K562 (cell line): Measurements from ENCODE around the gene JAM2. TPM values are rescaled to one million over a fixed set of nuclear protein-coding genes. Genes with fewer than 3 reads are reported as not detected.
A peak's percentile ranks its signal among the peaks of the same experiment; 100 is the strongest.

Experiments
- ATAC-seq: fragments of 200-7000 bp; cut with Tn5 transposase; 3 replicates; pipeline ENCODE4 v1.9.1; 2020; ENCODE audit warnings: moderate library complexity
- BruUV-seq: library from RNA; stranded (reverse); fragments of 400-500 nt; replicated peaks from 2 replicates; lab custom pipeline; 2021; lab: Mats Ljungman, UMichigan
- CTCF ChIA-PET: fragments of 300-600 bp; formaldehyde crosslinking; extraction: SDS; loops from one replicate; lab custom pipeline; 2021; ENCODE audit warnings: low intra/inter-chr PET ratio; lab: Yijun Ruan, JAX
- POLR2A ChIA-PET: fragments of 300-600, 350-650 bp; sonication (Branson Sonifier 250); formaldehyde crosslinking; extraction: SDS; loops from one replicate; lab custom pipeline; 2021; ENCODE audit warnings: antibody characterized with exemption, inconsistent platforms; lab: Yijun Ruan, JAX
- DNase-seq, 4 experiments: peaks; one replicate each; pipeline versions ENCODE4 v3.0.0 to v3.0.0-alpha.2; 2011 to 2018; ENCODE audit warnings: low spot score in 3 of 4, mixed read lengths in 3 of 4; ENCODE audit errors: extremely low read depth in 1 of 4
- FAIRE-seq: peaks from 2 replicates; lab custom pipeline; 2011; peaks lifted over from hg19 to GRCh38; lab: Jason Lieb, UNC
- H2AFZ ChIP-seq: 2 replicates; pipeline ENCODE4 v1.6.0; 2011; ENCODE audit warnings: low read depth, low read length, control low read depth, inconsistent platforms
- H3K27ac ChIP-seq: fragments of 200-600 bp; 3 replicates; pipeline ENCODE4 v1.8.0; 2011; ENCODE audit warnings: low read depth, mild to moderate bottlenecking, control low read depth, inconsistent platforms, low read length, moderate library complexity, mixed read lengths; ENCODE audit errors: extremely low read depth
- H3K27me3 ChIP-seq, 2 experiments: fragments of 300-600 bp in 1 of 2; 2 replicates in 1 of 2; 3 replicates in 1 of 2; pipeline versions ENCODE4 v1.6.0 to v1.8.0; 2011; ENCODE audit warnings: inconsistent platforms in 2 of 2, low read length in 2 of 2, mild to moderate bottlenecking in 1 of 2, mixed read lengths in 1 of 2, moderate library complexity in 1 of 2; ENCODE audit not compliant: control insufficient read depth in 2 of 2, insufficient read depth in 2 of 2
- H3K36me3 ChIP-seq: fragments of 300-600 bp; 3 replicates; pipeline ENCODE4 v1.8.0; 2011; ENCODE audit warnings: mild to moderate bottlenecking, low read length, inconsistent platforms; ENCODE audit not compliant: control insufficient read depth, insufficient read depth
- H3K4me1 ChIP-seq, 2 experiments: fragments of 200-600 bp in 1 of 2; replicated peaks in 1 of 2; 2 replicates in 1 of 2; 3 replicates in 1 of 2; pipeline versions ENCODE4 v1.5.1 to v1.8.0; 2011; ENCODE audit warnings: inconsistent platforms in 2 of 2, low read length in 2 of 2, mild to moderate bottlenecking in 1 of 2, mixed read lengths in 1 of 2, moderate library complexity in 1 of 2; ENCODE audit not compliant: control insufficient read depth in 2 of 2, insufficient read depth in 2 of 2
- H3K4me2 ChIP-seq: 2 replicates; pipeline ENCODE4 v1.6.1; 2011; ENCODE audit warnings: low read length, control low read depth, inconsistent platforms, mixed read lengths; ENCODE audit not compliant: insufficient read depth
- H3K4me3 ChIP-seq: fragments of 200-600 bp; sonication (generic), shearing (Covaris generic); 2 replicates; pipeline ENCODE4 v1.5.1; 2016; ENCODE audit warnings: control low read depth, inconsistent platforms
- H3K79me2 ChIP-seq: fragments of 200-600 bp; 3 replicates; pipeline ENCODE4 v1.8.0; 2011; ENCODE audit warnings: low read length, inconsistent platforms; ENCODE audit not compliant: control insufficient read depth, insufficient read depth
- H3K9ac ChIP-seq, 2 experiments: 2 replicates each; pipeline versions ENCODE4 v1.6.0 to v1.6.1; 2011; ENCODE audit warnings: low read depth in 2 of 2, low read length in 2 of 2, control low read depth in 1 of 2, inconsistent platforms in 1 of 2, mild to moderate bottlenecking in 1 of 2, mixed read lengths in 1 of 2; ENCODE audit not compliant: insufficient read depth in 1 of 2
- H3K9me1 ChIP-seq: one replicate; pipeline ENCODE4 v1.6.0; 2011; ENCODE audit warnings: inconsistent platforms, mild to moderate bottlenecking, low read length, moderate library complexity; ENCODE audit not compliant: control insufficient read depth, insufficient read depth
- H3K9me3 ChIP-seq: replicated peaks from 2 replicates; pipeline ENCODE4 v1.5.1; 2011; ENCODE audit warnings: low read depth, low read length, inconsistent platforms; ENCODE audit not compliant: control insufficient read depth, insufficient read depth
- H4K20me1 ChIP-seq: replicated peaks from 2 replicates; pipeline ENCODE4 v1.6.1; 2011; ENCODE audit warnings: low read length, inconsistent platforms, mixed read lengths; ENCODE audit not compliant: control insufficient read depth, insufficient read depth
- CHAMP1 ChIP-seq: fragments of 450-650 bp; IDR thresholded peaks from 2 replicates; pipeline ENCODE4 v1.6.1; 2016; ENCODE audit warnings: mild to moderate bottlenecking
- CREBBP ChIP-seq: IDR thresholded peaks from one replicate; pipeline ENCODE4 v1.6.1; 2012; ENCODE audit warnings: low read depth, mild to moderate bottlenecking, control low read depth, inconsistent platforms, low read length
- FOXP1 ChIP-seq: sonication (generic); formaldehyde crosslinking; IDR thresholded peaks from 2 replicates; pipeline ENCODE4 v1.8.0; 2022; ENCODE audit warnings: mild to moderate bottlenecking, missing genetic modification reagents
- WGBS: fragments of 100-300 bp; shearing (Covaris generic); methylation state at CpG from one replicate; pipeline ENCODE4 v1.1.6; 2016; ENCODE audit warnings: low coverage, mixed read lengths; ENCODE audit not compliant: insufficient coverage; ENCODE audit errors: missing lambda C conversion rate; 5-methylcytosine and 5-hydroxymethylcytosine counted together
- in situ Hi-C: fragments of 300-500 bp; cut with MboI; formaldehyde crosslinking; loops from 4 replicates; pipeline ENCODE4 v1.15.0; 2018; ENCODE audit warnings: inconsistent platforms, mixed read lengths
- intact Hi-C: fragments of 100-400 bp; cut with micrococcal nuclease; formaldehyde crosslinking; loops from 2 replicates; pipeline ENCODE4 v1.14.2; 2022
- polyA plus RNA-seq, 8 experiments: library from polyadenylated mRNA; depleted of rRNA in 4 of 8; stranded (reverse) in 5 of 8; unstranded in 3 of 8; fragments of >200 nt; fragmentation: Nextera tagmentation in 2 of 8; fragmentation: Illumina TruSeq in 1 of 8; extraction: Ambion mirVana in 2 of 8; extraction: Trizol in 1 of 8; gene quantifications; 2 replicates each; pipeline versions ENCODE4 v1.2.1 to v1.2.3, GENCODE V29; 2011 to 2014; ENCODE audit warnings: inconsistent platforms in 1 of 8, missing spikeins in 1 of 8
- total RNA-seq, 7 experiments: library from RNA; depleted of rRNA in 6 of 7; stranded (reverse); fragments of >200 nt in 6 of 7; fragmentation: Illumina TruSeq in 2 of 7; extraction: Trizol in 2 of 7; gene quantifications; 2 replicates each; pipeline versions ENCODE4 v1.2.1 to v1.2.3, GENCODE V29; 2011 to 2021; ENCODE audit warnings: low replicate concordance in 1 of 7
- TF ChIP-seq, protein P1 (sequence below): fragments of 450-650 bp; IDR thresholded peaks from 2 replicates; pipeline ENCODE4 v1.6.1; 2014; ENCODE audit warnings: low read depth, mild to moderate bottlenecking, moderate library complexity, borderline replicate concordance

Gene JAM2
- total and polyA plus RNA-seq, 9 of the 15 experiments (the other 6 are each of a cell fraction or from before 2014, with no cell fraction given): 0.03 to 0.08 (median 0.07) TPM; not detected in 6

- FAIRE-seq (no peak), ATAC-seq (peak; percentile 49), DNase-seq (no peak)
- H3K9ac ChIP-seq: no peak overlapping the region
- 10% methylated on average over 4 of the region's 4 CpGs for WGBS
- H3K27ac ChIP-seq: no peak overlapping the region
- no peaks in the 10 kb centered on the region for H3K36me3 ChIP-seq
- in situ Hi-C loops: no loop called here
- CTCF ChIA-PET: interaction anchor here (0.7 kb wide), 1 partner anchor 33 kb away, joined by 6 read pairs; no protein-coding TSS in a partner anchor
- H3K9me3 ChIP-seq: no peaks in the 10 kb centered on the region
- POLR2A ChIA-PET: no interaction called here
- intact Hi-C loops: loop anchor here (10.0 kb wide), 1 partner anchor 163 kb away; no protein-coding TSS in a partner anchor
- H3K4me3 ChIP-seq: no peak overlapping the region
- peak overlapping the region; percentile 53 for H2AFZ ChIP-seq
- no peak overlapping the region for H3K4me2 ChIP-seq
- no peaks in the 10 kb centered on the region for H3K4me1 ChIP-seq
- H3K79me2 ChIP-seq: no peaks in the 10 kb centered on the region
- no TSS peak for BruUV-seq
- TF ChIP-seq CREBBP (no peak), FOXP1 (CRISPR knock-in tag) (no peak), CHAMP1 (no peak)
- TF ChIP-seq, protein P1, sequence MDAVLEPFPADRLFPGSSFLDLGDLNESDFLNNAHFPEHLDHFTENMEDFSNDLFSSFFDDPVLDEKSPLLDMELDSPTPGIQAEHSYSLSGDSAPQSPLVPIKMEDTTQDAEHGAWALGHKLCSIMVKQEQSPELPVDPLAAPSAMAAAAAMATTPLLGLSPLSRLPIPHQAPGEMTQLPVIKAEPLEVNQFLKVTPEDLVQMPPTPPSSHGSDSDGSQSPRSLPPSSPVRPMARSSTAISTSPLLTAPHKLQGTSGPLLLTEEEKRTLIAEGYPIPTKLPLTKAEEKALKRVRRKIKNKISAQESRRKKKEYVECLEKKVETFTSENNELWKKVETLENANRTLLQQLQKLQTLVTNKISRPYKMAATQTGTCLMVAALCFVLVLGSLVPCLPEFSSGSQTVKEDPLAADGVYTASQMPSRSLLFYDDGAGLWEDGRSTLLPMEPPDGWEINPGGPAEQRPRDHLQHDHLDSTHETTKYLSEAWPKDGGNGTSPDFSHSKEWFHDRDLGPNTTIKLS: no peak
- H3K9me1 ChIP-seq: no peaks in the 10 kb centered on the region
- H3K27me3 ChIP-seq: no peaks in the 10 kb centered on the region
- no peaks in the 10 kb centered on the region for H4K20me1 ChIP-seq
Measured at GRCh38 chr21:25701529-25701928, 62.5 kb downstream of the JAM2 start.
